HepG2 (cell line): ENCODE data around the gene DLL1.

Source experiments
- CBFB ChIP-seq: sonication (generic); formaldehyde crosslinking; IDR thresholded peaks from 2 replicates; pipeline ENCODE4 v1.4.0; 2020; ENCODE audit warnings: missing genetic modification reagents
- GLMP ChIP-seq: sonication (generic); formaldehyde crosslinking; IDR thresholded peaks from 2 replicates; pipeline ENCODE4 v1.9.0; 2021; ENCODE audit warnings: missing genetic modification reagents, mild to moderate bottlenecking, borderline replicate concordance
- KLF12 ChIP-seq: sonication (generic); formaldehyde crosslinking; IDR thresholded peaks from 2 replicates; pipeline ENCODE4 v1.4.0; 2020; ENCODE audit warnings: missing genetic modification reagents, borderline replicate concordance
- PLSCR1 ChIP-seq: sonication (generic); formaldehyde crosslinking; IDR thresholded peaks from 2 replicates; pipeline ENCODE4 v1.5.0; 2020; ENCODE audit warnings: missing genetic modification reagents, mild to moderate bottlenecking, borderline replicate concordance
- ZBTB2 ChIP-seq: sonication (generic); formaldehyde crosslinking; IDR thresholded peaks from 2 replicates; pipeline ENCODE4 v1.8.0; 2022; ENCODE audit warnings: low read depth, missing genetic modification reagents
- ZFP36 ChIP-seq: fragments of 150-350 bp; IDR thresholded peaks from 2 replicates; pipeline ENCODE4 v1.6.1; 2018; ENCODE audit warnings: borderline replicate concordance, low read length, low read depth; ENCODE audit not compliant: partially characterized antibody
- TF ChIP-seq, protein P1 (sequence below): sonication (generic); formaldehyde crosslinking; IDR thresholded peaks from 2 replicates; pipeline ENCODE4 v1.5.0; 2020; ENCODE audit warnings: mild to moderate bottlenecking, missing genetic modification reagents, moderate library complexity
- TF ChIP-seq, protein P2 (sequence below): sonication (generic); formaldehyde crosslinking; IDR thresholded peaks from 2 replicates; pipeline ENCODE4 v1.4.0; 2020; ENCODE audit warnings: low read depth, missing genetic modification reagents

DNA sequence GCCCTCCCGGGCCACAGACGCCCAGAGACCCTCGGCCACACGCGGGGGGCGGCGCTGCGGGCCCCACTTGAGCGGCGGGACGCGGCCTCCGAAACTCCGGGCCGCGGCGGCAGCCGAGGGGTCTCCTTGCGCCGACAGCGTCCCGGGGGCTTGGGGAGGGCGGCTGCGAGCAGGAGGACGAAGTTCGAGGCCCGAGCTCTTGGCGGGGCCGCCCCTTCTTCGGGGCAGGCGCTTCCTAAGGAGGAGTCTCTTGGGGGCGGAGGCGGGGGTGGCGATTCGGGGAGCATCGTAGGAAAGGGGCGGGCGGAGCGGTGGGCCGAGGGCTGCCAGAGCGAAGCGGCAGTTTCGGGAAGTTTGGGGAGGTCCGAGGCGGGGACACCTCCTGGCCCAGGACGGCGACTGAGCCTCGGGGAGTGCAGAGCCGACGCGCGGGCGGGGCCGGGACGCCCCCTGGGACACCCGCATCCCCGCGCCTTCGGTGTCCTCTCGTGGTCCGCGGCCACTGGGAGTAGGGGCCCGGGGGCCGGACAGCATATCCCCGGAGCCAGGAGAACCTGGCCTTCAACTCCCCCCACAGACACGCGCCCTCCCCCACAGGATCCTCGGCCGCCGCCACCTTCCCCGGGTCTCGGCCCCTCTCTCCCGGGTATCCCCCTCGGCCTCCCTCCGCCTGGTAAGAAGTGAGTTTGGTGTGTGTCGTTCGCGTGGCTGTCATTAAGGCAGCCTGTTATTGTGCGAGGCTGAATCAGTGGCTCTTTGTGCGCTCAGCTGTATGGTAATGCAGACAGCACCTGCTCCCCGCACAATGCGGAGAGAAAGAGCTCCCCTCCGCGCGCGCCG is 613 bp upstream of the DLL1 start:
- TF ChIP-seq CBFB (CRISPR knock-in tag): no peak
- TF ChIP-seq ZBTB2 (CRISPR knock-in tag): no peak
- TF ChIP-seq, protein P1, sequence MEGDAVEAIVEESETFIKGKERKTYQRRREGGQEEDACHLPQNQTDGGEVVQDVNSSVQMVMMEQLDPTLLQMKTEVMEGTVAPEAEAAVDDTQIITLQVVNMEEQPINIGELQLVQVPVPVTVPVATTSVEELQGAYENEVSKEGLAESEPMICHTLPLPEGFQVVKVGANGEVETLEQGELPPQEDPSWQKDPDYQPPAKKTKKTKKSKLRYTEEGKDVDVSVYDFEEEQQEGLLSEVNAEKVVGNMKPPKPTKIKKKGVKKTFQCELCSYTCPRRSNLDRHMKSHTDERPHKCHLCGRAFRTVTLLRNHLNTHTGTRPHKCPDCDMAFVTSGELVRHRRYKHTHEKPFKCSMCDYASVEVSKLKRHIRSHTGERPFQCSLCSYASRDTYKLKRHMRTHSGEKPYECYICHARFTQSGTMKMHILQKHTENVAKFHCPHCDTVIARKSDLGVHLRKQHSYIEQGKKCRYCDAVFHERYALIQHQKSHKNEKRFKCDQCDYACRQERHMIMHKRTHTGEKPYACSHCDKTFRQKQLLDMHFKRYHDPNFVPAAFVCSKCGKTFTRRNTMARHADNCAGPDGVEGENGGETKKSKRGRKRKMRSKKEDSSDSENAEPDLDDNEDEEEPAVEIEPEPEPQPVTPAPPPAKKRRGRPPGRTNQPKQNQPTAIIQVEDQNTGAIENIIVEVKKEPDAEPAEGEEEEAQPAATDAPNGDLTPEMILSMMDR (CRISPR knock-in tag): no peak; the same call in 1 of the 2 replicates
- TF ChIP-seq ZFP36: no peak
- TF ChIP-seq PLSCR1 (CRISPR knock-in tag): no peak
- no peak for TF ChIP-seq KLF12
- TF ChIP-seq, protein P2, sequence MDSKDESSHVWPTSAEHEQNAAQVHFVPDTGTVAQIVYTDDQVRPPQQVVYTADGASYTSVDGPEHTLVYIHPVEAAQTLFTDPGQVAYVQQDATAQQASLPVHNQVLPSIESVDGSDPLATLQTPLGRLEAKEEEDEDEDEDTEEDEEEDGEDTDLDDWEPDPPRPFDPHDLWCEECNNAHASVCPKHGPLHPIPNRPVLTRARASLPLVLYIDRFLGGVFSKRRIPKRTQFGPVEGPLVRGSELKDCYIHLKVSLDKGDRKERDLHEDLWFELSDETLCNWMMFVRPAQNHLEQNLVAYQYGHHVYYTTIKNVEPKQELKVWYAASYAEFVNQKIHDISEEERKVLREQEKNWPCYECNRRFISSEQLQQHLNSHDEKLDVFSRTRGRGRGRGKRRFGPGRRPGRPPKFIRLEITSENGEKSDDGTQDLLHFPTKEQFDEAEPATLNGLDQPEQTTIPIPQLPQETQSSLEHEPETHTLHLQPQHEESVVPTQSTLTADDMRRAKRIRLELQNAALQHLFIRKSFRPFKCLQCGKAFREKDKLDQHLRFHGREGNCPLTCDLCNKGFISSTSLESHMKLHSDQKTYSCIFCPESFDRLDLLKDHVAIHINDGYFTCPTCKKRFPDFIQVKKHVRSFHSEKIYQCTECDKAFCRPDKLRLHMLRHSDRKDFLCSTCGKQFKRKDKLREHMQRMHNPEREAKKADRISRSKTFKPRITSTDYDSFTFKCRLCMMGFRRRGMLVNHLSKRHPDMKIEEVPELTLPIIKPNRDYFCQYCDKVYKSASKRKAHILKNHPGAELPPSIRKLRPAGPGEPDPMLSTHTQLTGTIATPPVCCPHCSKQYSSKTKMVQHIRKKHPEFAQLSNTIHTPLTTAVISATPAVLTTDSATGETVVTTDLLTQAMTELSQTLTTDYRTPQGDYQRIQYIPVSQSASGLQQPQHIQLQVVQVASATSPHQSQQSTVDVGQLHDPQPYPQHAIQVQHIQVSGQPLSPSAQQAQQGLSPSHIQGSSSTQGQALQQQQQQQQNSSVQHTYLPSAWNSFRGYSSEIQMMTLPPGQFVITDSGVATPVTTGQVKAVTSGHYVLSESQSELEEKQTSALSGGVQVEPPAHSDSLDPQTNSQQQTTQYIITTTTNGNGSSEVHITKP (CRISPR knock-in tag): no peak
- no peak for TF ChIP-seq GLMP
